Activated CD8-positive, alpha-beta T cell treated with anti-CD3 and anti-CD28 coated beads for 36 hours (primary cell): ENCODE data around the gene DHRSX. TPM values are rescaled to one million over a fixed set of nuclear protein-coding genes. Genes with fewer than 3 reads are reported as not detected.

ENCODE experiments used
- ATAC-seq: fragments of 200-7000 bp; cut with Tn5 transposase; one replicate; pipeline ENCODE4 v1.10.0; 2021; ENCODE audit warnings: mild to moderate bottlenecking, moderate library complexity
- CTCF ChIA-PET: fragments of 350-600 bp; sonication (Branson Sonifier 250); formaldehyde crosslinking; loops from one replicate; lab custom pipeline; 2021; ENCODE audit warnings: antibody characterized with exemption; lab: Charles Lee
- POLR2A ChIA-PET: fragments of 350-600 bp; sonication (Branson Sonifier 250); formaldehyde crosslinking; loops from one replicate; lab custom pipeline; 2021; ENCODE audit warnings: antibody characterized with exemption; lab: Charles Lee
- DNase-seq: peaks from one replicate; pipeline ENCODE4 v3.0.0-alpha.2; 2020
- H3K27ac Mint-ChIP-seq: one replicate; pipeline ENCODE4 v1.8.0; 2021; ENCODE audit warnings: mild to moderate bottlenecking, mixed read lengths
- H3K27me3 Mint-ChIP-seq: one replicate; pipeline ENCODE4 v1.8.0; 2021; ENCODE audit warnings: mixed read lengths
- H3K36me3 Mint-ChIP-seq: one replicate; pipeline ENCODE4 v1.8.0; 2021; ENCODE audit warnings: low read depth, mixed read lengths
- H3K4me1 Mint-ChIP-seq: one replicate; pipeline ENCODE4 v1.8.0; 2021; ENCODE audit warnings: low read depth, mixed read lengths
- H3K4me3 Mint-ChIP-seq: one replicate; pipeline ENCODE4 v1.8.0; 2021; ENCODE audit warnings: mild to moderate bottlenecking, moderate library complexity, mixed read lengths
- H3K9me3 Mint-ChIP-seq: one replicate; pipeline ENCODE4 v1.8.0; 2021; ENCODE audit warnings: mixed read lengths
- intact Hi-C: fragments of 100-400 bp; cut with micrococcal nuclease; formaldehyde crosslinking; loops from one replicate; pipeline ENCODE4 v1.10.0; 2022
- total RNA-seq, 2 experiments: library from RNA; stranded (reverse); gene quantifications; one replicate each; pipeline ENCODE4 v1.2.3, GENCODE V29; 2021
- TF ChIP-seq, protein P1 (sequence below): fragments of 200-600 bp; IDR thresholded peaks from one replicate; pipeline ENCODE4 v1.8.0; 2022; ENCODE audit warnings: antibody characterized with exemption, mild to moderate bottlenecking

The DHRSX gene
- total RNA-seq, 2 experiments from 2014 or later, result 19.7 to 22.0 TPM

DNA sequence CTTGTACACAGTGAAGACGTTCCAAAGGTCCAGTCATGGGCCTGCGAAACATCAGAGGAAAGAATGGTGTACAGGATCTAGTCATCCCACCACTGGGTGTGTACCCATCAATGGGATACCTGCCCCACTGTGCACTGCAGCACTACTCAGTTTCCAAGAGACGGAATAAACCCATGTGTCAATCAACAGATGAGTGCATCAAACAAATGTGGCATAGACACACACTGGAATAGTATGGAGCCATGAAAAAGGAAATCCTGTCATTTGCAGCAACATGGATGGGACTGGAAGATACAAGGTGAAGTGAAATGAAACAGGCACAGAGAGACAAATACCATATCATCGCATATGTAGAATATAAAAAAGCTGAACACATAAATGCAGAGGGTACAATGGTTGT, 48.0 kb downstream of the DHRSX start:
- no peaks in the 10 kb centered on the region for H3K27me3 Mint-ChIP-seq
- POLR2A ChIA-PET, result no interaction called here
- H3K27ac Mint-ChIP-seq, result no peak overlapping the region
- intact Hi-C loops, result no loop called here
- no peaks in the 10 kb centered on the region for H3K9me3 Mint-ChIP-seq
- peaks cover 16% of the 10 kb centered on the region for H3K4me1 Mint-ChIP-seq
- H3K36me3 Mint-ChIP-seq, result peaks cover 17% of the 10 kb centered on the region
- DNase-seq, result no peak
- ATAC-seq, result no peak
- TF ChIP-seq, protein P1, sequence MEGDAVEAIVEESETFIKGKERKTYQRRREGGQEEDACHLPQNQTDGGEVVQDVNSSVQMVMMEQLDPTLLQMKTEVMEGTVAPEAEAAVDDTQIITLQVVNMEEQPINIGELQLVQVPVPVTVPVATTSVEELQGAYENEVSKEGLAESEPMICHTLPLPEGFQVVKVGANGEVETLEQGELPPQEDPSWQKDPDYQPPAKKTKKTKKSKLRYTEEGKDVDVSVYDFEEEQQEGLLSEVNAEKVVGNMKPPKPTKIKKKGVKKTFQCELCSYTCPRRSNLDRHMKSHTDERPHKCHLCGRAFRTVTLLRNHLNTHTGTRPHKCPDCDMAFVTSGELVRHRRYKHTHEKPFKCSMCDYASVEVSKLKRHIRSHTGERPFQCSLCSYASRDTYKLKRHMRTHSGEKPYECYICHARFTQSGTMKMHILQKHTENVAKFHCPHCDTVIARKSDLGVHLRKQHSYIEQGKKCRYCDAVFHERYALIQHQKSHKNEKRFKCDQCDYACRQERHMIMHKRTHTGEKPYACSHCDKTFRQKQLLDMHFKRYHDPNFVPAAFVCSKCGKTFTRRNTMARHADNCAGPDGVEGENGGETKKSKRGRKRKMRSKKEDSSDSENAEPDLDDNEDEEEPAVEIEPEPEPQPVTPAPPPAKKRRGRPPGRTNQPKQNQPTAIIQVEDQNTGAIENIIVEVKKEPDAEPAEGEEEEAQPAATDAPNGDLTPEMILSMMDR, result no peak
- H3K4me3 Mint-ChIP-seq, result no peak overlapping the region
- CTCF ChIA-PET, result no interaction called here

DNA sequence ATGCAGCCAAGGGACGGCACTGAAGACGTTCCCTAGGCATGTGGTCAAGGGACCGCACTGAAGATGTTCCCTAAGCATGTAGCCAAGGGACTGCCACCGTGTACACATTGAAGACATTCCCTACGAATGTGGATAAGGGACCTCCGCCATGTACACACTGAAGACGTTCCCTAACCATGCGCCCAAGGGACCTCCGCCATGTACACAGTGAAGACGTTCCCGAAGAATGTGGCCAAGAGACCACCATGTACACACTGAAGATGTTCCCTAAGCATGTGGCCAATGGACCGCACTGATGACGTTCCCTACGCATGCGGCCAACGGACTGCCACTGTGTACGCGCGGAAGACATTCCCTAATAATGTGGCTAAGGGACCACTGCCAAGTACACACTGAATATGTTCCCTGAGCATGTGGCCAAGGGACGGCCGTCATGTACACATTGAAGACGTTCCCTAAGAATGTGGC, 48.4 kb downstream of the DHRSX start:
- POLR2A ChIA-PET, result no interaction called here
- Mint-ChIP-seq H3K9me3 (peaks cover 2% of the 10 kb centered on the region), H3K4me3 (no peak overlapping the region), H3K36me3 (peaks cover 18% of the 10 kb centered on the region), H3K4me1 (peaks cover 16% of the 10 kb centered on the region), H3K27ac (no peak overlapping the region), H3K27me3 (no peaks in the 10 kb centered on the region)
- DNase-seq, result no peak
- TF ChIP-seq, protein P1, result no peak
- CTCF ChIA-PET, result no interaction called here
- ATAC-seq, result no peak
- intact Hi-C loops, result no loop called here

DNA sequence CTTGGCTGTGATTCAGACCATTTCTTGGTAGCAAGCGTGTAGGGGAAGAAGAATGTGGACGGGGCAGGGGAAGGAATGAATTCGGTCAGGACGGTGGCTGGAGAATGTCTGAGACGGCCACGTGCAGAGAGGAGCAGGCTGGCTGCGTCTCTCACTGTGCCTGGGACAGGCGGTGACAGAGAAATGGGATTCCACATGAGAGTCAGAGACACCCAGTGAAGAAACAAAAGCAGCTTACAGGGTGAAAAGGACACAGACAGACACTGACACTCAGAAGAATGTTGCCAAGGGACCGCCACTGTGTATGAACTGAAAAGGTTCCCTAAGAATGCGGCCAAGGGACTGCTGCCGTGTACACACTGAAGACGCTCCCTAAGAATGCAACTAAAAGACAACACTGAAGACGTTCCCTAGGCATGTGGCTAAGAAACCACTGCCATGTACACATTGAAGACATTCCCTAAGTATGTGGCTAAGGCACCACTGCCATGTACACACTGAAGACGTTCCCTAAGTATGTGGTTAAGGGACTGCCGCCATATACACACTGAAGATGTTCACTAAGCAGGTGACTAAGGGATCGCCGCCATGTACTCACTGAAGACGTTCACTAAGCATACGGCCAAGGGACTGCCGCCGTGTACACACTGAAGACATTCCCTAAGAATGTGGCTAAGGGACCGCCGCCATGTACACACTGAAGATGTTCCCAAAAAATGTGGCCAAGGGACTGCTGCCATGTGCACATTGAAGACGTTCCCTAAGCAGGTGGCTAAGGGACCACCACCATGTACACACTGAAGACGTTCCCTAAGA, 49.1 kb downstream of the DHRSX start:
- peaks cover 13% of the 10 kb centered on the region for H3K4me1 Mint-ChIP-seq
- ATAC-seq, result no peak
- intact Hi-C loops, result no loop called here
- no peaks in the 10 kb centered on the region for H3K27me3 Mint-ChIP-seq
- ChIA-PET CTCF (no interaction called here), POLR2A (no interaction called here)
- H3K9me3 Mint-ChIP-seq, result peaks cover 5% of the 10 kb centered on the region
- peaks cover 23% of the 10 kb centered on the region for H3K36me3 Mint-ChIP-seq
- TF ChIP-seq, protein P1, result no peak
- no peak overlapping the region for H3K27ac Mint-ChIP-seq
- H3K4me3 Mint-ChIP-seq, result no peak overlapping the region
- no peak for DNase-seq

DNA sequence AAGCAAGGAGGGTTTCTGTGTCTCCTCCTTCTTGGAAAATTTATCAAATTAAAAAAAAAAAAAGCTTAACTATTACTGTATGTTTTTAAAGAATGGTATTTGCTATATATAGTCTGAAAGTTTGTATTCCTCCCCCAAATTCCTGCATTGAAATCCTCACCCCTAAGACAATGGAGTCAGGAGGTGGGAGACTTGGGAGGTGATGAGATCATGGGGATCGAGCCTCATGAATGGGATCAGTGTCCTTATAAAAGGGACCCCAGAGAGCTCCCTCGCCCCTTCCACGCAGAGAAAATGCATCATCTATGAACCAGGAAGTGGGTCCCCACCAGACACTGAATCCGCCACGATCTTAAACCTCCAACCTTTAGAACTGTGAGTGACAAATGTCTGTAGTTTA, 50.1 kb downstream of the DHRSX start:
- H3K27ac Mint-ChIP-seq, result no peak overlapping the region
- CTCF ChIA-PET, result no interaction called here
- no peaks in the 10 kb centered on the region for H3K27me3 Mint-ChIP-seq
- ATAC-seq, result no peak
- TF ChIP-seq, protein P1, result no peak
- H3K36me3 Mint-ChIP-seq, result peaks cover 27% of the 10 kb centered on the region
- intact Hi-C loops, result no loop called here
- DNase-seq, result no peak
- H3K4me3 Mint-ChIP-seq, result no peak overlapping the region
- peaks cover 12% of the 10 kb centered on the region for H3K4me1 Mint-ChIP-seq
- peaks cover 5% of the 10 kb centered on the region for H3K9me3 Mint-ChIP-seq
- POLR2A ChIA-PET, result no interaction called here

DNA sequence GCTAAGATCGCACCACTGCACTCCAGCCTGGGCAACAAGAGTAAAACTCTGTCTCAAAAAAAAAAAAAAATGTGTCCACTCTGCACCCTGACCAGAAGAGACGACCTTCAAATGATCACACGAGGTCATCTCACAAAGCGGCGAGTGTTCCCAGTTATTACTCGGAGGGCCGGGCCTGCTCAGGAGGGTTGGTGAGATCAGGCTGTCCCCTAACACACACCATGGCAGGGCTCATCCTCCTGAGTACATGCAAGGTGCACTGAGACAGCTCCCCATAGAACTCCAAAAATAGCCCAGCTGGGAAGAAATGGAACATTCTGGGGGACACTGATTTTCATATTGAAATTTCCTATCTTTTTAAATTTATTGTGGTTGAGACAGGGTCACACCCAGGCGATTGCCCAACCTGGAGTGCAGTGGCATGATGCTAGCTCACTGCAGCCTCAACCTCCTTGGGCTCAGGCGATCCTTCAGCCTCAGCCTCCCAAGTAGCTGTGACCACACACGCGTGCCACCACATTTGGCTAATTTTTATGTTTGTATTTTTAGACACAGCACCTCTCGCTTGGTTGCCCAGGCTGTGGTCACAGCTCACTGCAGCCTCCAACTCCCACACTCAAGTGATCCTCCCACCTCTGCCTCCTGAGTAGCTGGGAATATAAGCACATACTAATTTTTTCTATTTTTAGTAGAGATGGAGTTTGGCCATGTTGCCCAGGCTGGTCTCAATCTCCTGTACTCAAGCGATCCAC, 51.5 kb downstream of the DHRSX start:
- CTCF ChIA-PET, result no interaction called here

More for the DNA sequence above, 51.5 kb downstream of the DHRSX start:
- TF ChIP-seq, protein P1, result no peak
- H3K27me3 Mint-ChIP-seq, result no peaks in the 10 kb centered on the region
- H3K36me3 Mint-ChIP-seq, result peaks cover 27% of the 10 kb centered on the region
- no peak overlapping the region for H3K4me3 Mint-ChIP-seq
- intact Hi-C loops, result no loop called here
- no peak for DNase-seq
- H3K27ac Mint-ChIP-seq, result no peak overlapping the region
- ATAC-seq, result no peak
- H3K9me3 Mint-ChIP-seq, result peaks cover 5% of the 10 kb centered on the region
- peaks cover 12% of the 10 kb centered on the region for H3K4me1 Mint-ChIP-seq
- POLR2A ChIA-PET, result no interaction called here
